Hepatocyte (in vitro differentiated cells): ENCODE results near the gene TNF. TPM values are rescaled to one million over a fixed set of nuclear protein-coding genes. Genes with fewer than 3 reads are reported as not detected.

Source experiments
- DNase-seq: peaks from one replicate; pipeline ENCODE4 v3.0.0-alpha.2; 2016; ENCODE audit warnings: low spot score
- H2AFZ ChIP-seq: fragments of 200-600 bp; sonication (generic); 2 replicates; pipeline ENCODE4 v1.6.0; 2016; ENCODE audit warnings: antibody characterized with exemption, mild to moderate bottlenecking
- H3K27ac ChIP-seq: fragments of 200-600 bp; sonication (generic); 2 replicates; pipeline ENCODE4 v1.5.1; 2016; ENCODE audit warnings: mild to moderate bottlenecking
- H3K27me3 ChIP-seq: fragments of 200-600 bp; sonication (generic); 2 replicates; pipeline ENCODE4 v1.6.1; 2016
- H3K36me3 ChIP-seq: fragments of 200-600 bp; sonication (generic); replicated peaks from 2 replicates; pipeline ENCODE4 v1.5.1; 2016; ENCODE audit warnings: low read depth; ENCODE audit not compliant: insufficient read depth
- H3K4me1 ChIP-seq: fragments of 200-600 bp; sonication (generic); 2 replicates; pipeline ENCODE4 v1.5.1; 2016; ENCODE audit warnings: mild to moderate bottlenecking, moderate library complexity; ENCODE audit not compliant: insufficient read depth
- H3K4me2 ChIP-seq: fragments of 200-600 bp; sonication (generic); 2 replicates; pipeline ENCODE4 v1.6.0; 2016
- H3K4me3 ChIP-seq: fragments of 200-600 bp; sonication (generic); 2 replicates; pipeline ENCODE4 v1.5.1; 2016; ENCODE audit warnings: mild to moderate bottlenecking
- H3K79me2 ChIP-seq: fragments of 200-600 bp; sonication (generic); 2 replicates; pipeline ENCODE4 v1.6.0; 2017; ENCODE audit warnings: mild to moderate bottlenecking
- H3K9me2 ChIP-seq: fragments of 200-600 bp; sonication (generic); replicated peaks from 2 replicates; pipeline ENCODE4 v1.6.0; 2017; ENCODE audit warnings: mild to moderate bottlenecking; ENCODE audit not compliant: insufficient read depth
- H3K9me3 ChIP-seq: fragments of 200-600 bp; sonication (generic); 2 replicates; pipeline ENCODE4 v1.5.1; 2016; ENCODE audit warnings: low read depth, mild to moderate bottlenecking
- H4K20me1 ChIP-seq: fragments of 200-600 bp; sonication (generic); 2 replicates; pipeline ENCODE4 v1.6.0; 2016; ENCODE audit warnings: mild to moderate bottlenecking; ENCODE audit not compliant: insufficient read depth, poor library complexity, severe bottlenecking
- CTCF ChIP-seq: fragments of 200-600 bp; sonication (generic); IDR thresholded peaks from 2 replicates; pipeline ENCODE4 v1.5.1; 2016; ENCODE audit warnings: antibody characterized with exemption, mild to moderate bottlenecking; ENCODE audit not compliant: poor library complexity
- EZH2 ChIP-seq: fragments of 200-600 bp; sonication (generic); IDR thresholded peaks from 2 replicates; pipeline ENCODE4 v1.6.1; 2016; ENCODE audit warnings: antibody characterized with exemption, mild to moderate bottlenecking, borderline replicate concordance
- EZH2phosphoT487 ChIP-seq: fragments of 200-600 bp; sonication (generic); IDR thresholded peaks from one replicate; pipeline ENCODE4 v1.6.1; 2018; ENCODE audit warnings: antibody characterized with exemption, mild to moderate bottlenecking, low read depth, moderate library complexity; ENCODE audit not compliant: unreplicated experiment, severe bottlenecking
- WGBS: methylation state at CpG from one replicate; pipeline ENCODE4 v1.1.6; 2016; ENCODE audit warnings: low lambda C conversion rate; ENCODE audit errors: missing lambda C conversion rate; 5-methylcytosine and 5-hydroxymethylcytosine counted together
- polyA plus RNA-seq: library from polyadenylated mRNA; unstranded; fragments of >200 nt; fragmentation: Nextera tagmentation; extraction: Ambion mirVana; gene quantifications from 2 replicates; pipeline ENCODE4 v1.2.1, GENCODE V29; 2016
- total RNA-seq: library from RNA; depleted of rRNA; stranded (reverse); fragments of >200 nt; gene quantifications from 2 replicates; pipeline ENCODE4 v1.2.3, GENCODE V29; 2014

TNF gene
- total and polyA plus RNA-seq, 2 experiments from 2014 or later, result 0.63 to 0.91 TPM

GRCh38 chr6:31607317-31607716 lies 32.0 kb downstream of the TNF start:
- no peak overlapping the region for H3K27ac ChIP-seq
- no peak overlapping the region for H2AFZ ChIP-seq
- H3K36me3 ChIP-seq, result no peaks in the 10 kb centered on the region
- no peaks in the 10 kb centered on the region for H3K27me3 ChIP-seq
- no peaks in the 10 kb centered on the region for H4K20me1 ChIP-seq
- no peak overlapping the region for H3K4me2 ChIP-seq
- no peaks in the 10 kb centered on the region for H3K79me2 ChIP-seq
- no peak for TF ChIP-seq CTCF
- no peak for TF ChIP-seq EZH2
- TF ChIP-seq EZH2phosphoT487, result no peak
- DNase-seq, result no peak
- H3K4me3 ChIP-seq, result no peak overlapping the region
- H3K4me1 ChIP-seq, result no peaks in the 10 kb centered on the region
- H3K9me3 ChIP-seq, result no peaks in the 10 kb centered on the region
- WGBS, result 73% methylated on average over 1 of the region's 1 CpG
- no peaks in the 10 kb centered on the region for H3K9me2 ChIP-seq

GRCh38 chr6:31609519-31610406 lies 34.4 kb downstream of the TNF start:
- Histone ChIP-seq H3K4me3 (no peak overlapping the region), H3K9me3 (no peaks in the 10 kb centered on the region), H2AFZ (no peak overlapping the region), H3K4me2 (no peak overlapping the region), H3K9me2 (no peaks in the 10 kb centered on the region), H3K27me3 (no peaks in the 10 kb centered on the region), H3K27ac (no peak overlapping the region), H3K4me1 (peaks cover 3% of the 10 kb centered on the region), H3K79me2 (no peaks in the 10 kb centered on the region), H3K36me3 (no peaks in the 10 kb centered on the region), H4K20me1 (no peaks in the 10 kb centered on the region)
- WGBS, result 63% methylated on average over 8 of the region's 8 CpGs
- no peak for TF ChIP-seq EZH2
- no peak for TF ChIP-seq CTCF
- TF ChIP-seq EZH2phosphoT487, result no peak
- DNase-seq, result no peak

GRCh38 chr6:31610968-31611367 lies 35.6 kb downstream of the TNF start:
- 80% methylated on average over 4 of the region's 4 CpGs for WGBS
- no peak for DNase-seq
- Histone ChIP-seq H3K27me3 (no peaks in the 10 kb centered on the region), H3K4me1 (peaks cover 11% of the 10 kb centered on the region), H3K79me2 (no peaks in the 10 kb centered on the region), H4K20me1 (no peaks in the 10 kb centered on the region), H3K9me3 (no peaks in the 10 kb centered on the region), H3K4me3 (no peak overlapping the region), H3K4me2 (no peak overlapping the region), H3K36me3 (no peaks in the 10 kb centered on the region), H2AFZ (no peak overlapping the region), H3K9me2 (no peaks in the 10 kb centered on the region), H3K27ac (no peak overlapping the region)
- no peak for TF ChIP-seq EZH2phosphoT487
- no peak for TF ChIP-seq CTCF
